ENCODE measurements around the gene WTAP.
A peak's percentile ranks its signal among the peaks of the same experiment; 100 is the strongest.

Gene WTAP

GRCh38 chr6:159758031-159759001, 31.0 kb downstream of the WTAP start:
- no peak for DNase-seq (ENCODE audit: extremely low read depth, low read depth)
- peak; percentile 32 for TF ChIP-seq CTCF (IDR thresholded peaks at IDR 0.05; ENCODE audit: low read depth, low read length, missing control alignments)
- no peak overlapping the region for H3K4me3 ChIP-seq (replicated peaks; ENCODE audit: low read depth, low read length)

GRCh38 chr6:159759645-159760044, 32.3 kb downstream of the WTAP start:
- H3K4me3 ChIP-seq (replicated peaks; ENCODE audit: low read depth, low read length), result no peak overlapping the region
- DNase-seq (ENCODE audit: extremely low read depth, low read depth), result no peak
- no peak for TF ChIP-seq CTCF (IDR thresholded peaks at IDR 0.05; ENCODE audit: low read depth, low read length, missing control alignments)

- TF ChIP-seq CTCF (IDR thresholded peaks at IDR 0.05; ENCODE audit: low read depth, low read length, missing control alignments), result no peak
- no peak for DNase-seq (ENCODE audit: extremely low read depth, low read depth)
- peak overlapping the region; percentile 70; the same call in 1 of the 2 replicates for H3K4me3 ChIP-seq (replicated peaks; ENCODE audit: low read depth, low read length)
These were observed 33.3 kb downstream of the WTAP start for GRCh38 chr6:159760602-159761057.

GRCh38 chr6:159761129-159761872, 34.0 kb downstream of the WTAP start:
- DNase-seq (ENCODE audit: extremely low read depth, low read depth), result no peak
- H3K4me3 ChIP-seq (replicated peaks; ENCODE audit: low read depth, low read length), result peak overlapping the region; percentile 70
- TF ChIP-seq CTCF (IDR thresholded peaks at IDR 0.05; ENCODE audit: low read depth, low read length, missing control alignments), result no peak

GRCh38 chr6:159761873-159762680, 34.8 kb downstream of the WTAP start, which contains the start of gene ACAT2:
ACAT2 (plus strand) TSS chr6:159762045; CDS start chr6:159762088, 43 bp downstream.
- TF ChIP-seq CTCF (IDR thresholded peaks at IDR 0.05; ENCODE audit: low read depth, low read length, missing control alignments), result no peak
- peak within 1 kb of the TSS; percentile 70 for H3K4me3 ChIP-seq (replicated peaks; ENCODE audit: low read depth, low read length)
- DNase-seq (ENCODE audit: extremely low read depth, low read depth), result peak; percentile 80

DNA sequence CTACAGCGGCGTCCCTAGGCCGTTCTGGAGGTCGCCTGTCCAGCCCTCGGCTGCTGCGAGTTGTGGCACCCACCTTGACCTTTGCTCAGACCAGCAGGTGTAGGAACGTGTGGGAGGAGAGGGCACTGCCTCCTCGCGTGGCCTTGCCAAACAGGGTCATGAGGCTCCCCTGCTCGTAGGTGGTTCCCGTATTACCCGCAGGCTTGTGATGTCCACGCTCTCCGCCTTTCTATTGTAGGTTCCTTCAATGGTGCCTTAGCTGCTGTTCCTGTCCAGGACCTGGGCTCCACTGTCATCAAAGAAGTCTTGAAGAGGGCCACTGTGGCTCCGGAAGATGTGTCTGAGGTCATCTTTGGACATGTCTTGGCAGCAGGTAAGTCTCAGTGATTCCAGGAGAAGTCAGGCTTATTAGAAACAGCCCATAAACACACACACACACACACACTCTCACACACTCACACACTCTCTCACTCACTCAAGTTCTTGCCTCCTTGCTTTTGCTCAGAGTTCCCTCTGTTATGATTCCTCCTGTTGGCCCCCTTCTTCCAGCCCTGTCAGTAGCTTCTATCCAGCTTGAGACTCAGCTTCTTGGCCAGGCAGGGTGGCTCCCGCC, 35.5 kb downstream of the WTAP start:
- no peak for DNase-seq (ENCODE audit: extremely low read depth, low read depth)
- peak overlapping the region; percentile 70 for H3K4me3 ChIP-seq (replicated peaks; ENCODE audit: low read depth, low read length)
- no peak for TF ChIP-seq CTCF (IDR thresholded peaks at IDR 0.05; ENCODE audit: low read depth, low read length, missing control alignments)

Data from HFF-Myc (cell line).